ENCODE results near the gene KCNAB3. TPM values are rescaled to one million over a fixed set of nuclear protein-coding genes. Genes with fewer than 3 reads are reported as not detected.

Gene KCNAB3
- total RNA-seq, 1 donor from 2014 or later, result 1.6 TPM

- Mint-ChIP-seq H3K36me3 (ENCODE audit: low read depth, unreplicated experiment) (peaks cover 14% of the 10 kb centered on the region), H3K4me1 (ENCODE audit: unreplicated experiment) (no peaks in the 10 kb centered on the region), H3K27ac (ENCODE audit: unreplicated experiment) (no peak overlapping the region), H3K27me3 (ENCODE audit: unreplicated experiment) (peaks cover 3% of the 10 kb centered on the region), H3K4me3 (ENCODE audit: unreplicated experiment) (no peak overlapping the region), H3K9me3 (ENCODE audit: unreplicated experiment) (no peaks in the 10 kb centered on the region)
- TF ChIP-seq CTCF (IDR thresholded peaks at IDR 0.05; ENCODE audit: unreplicated experiment), result no peak
- no peak for DNase-seq (ENCODE audit: low spot score)
Observed at GRCh38 chr17:7875804-7876370, 53.8 kb downstream of the KCNAB3 start.

- TF ChIP-seq CTCF (IDR thresholded peaks at IDR 0.05; ENCODE audit: unreplicated experiment), result no peak
- H3K4me1 Mint-ChIP-seq (ENCODE audit: unreplicated experiment), result peaks cover 7% of the 10 kb centered on the region
- no peak for DNase-seq (ENCODE audit: low spot score)
- no peak overlapping the region for H3K27ac Mint-ChIP-seq (ENCODE audit: unreplicated experiment)
- no peak overlapping the region for H3K4me3 Mint-ChIP-seq (ENCODE audit: unreplicated experiment)
- peaks cover 16% of the 10 kb centered on the region for H3K36me3 Mint-ChIP-seq (ENCODE audit: low read depth, unreplicated experiment)
- no peaks in the 10 kb centered on the region for H3K9me3 Mint-ChIP-seq (ENCODE audit: unreplicated experiment)
- peaks cover 3% of the 10 kb centered on the region for H3K27me3 Mint-ChIP-seq (ENCODE audit: unreplicated experiment)
Observed at GRCh38 chr17:7873051-7873450, 56.6 kb downstream of the KCNAB3 start.

Other genes starting within 250 kb of the KCNAB3 start
- gene TP53, start 242.4 kb downstream of the KCNAB3 start, total RNA-seq (ENCODE audit: unreplicated experiment), result 95.5 TPM
- 21.3 TPM for gene WRAP53, start 241.4 kb downstream of the KCNAB3 start, total RNA-seq (ENCODE audit: unreplicated experiment)
- 61.9 TPM for gene EFNB3, start 224.7 kb downstream of the KCNAB3 start, total RNA-seq (ENCODE audit: unreplicated experiment)
- 0.72 TPM for gene DNAH2, start 212.1 kb downstream of the KCNAB3 start, total RNA-seq (ENCODE audit: unreplicated experiment)
- 47.4 TPM for gene KDM6B, start 95.6 kb downstream of the KCNAB3 start, total RNA-seq (ENCODE audit: unreplicated experiment)
- 13.6 TPM for gene TMEM88, start 74.8 kb downstream of the KCNAB3 start, total RNA-seq (ENCODE audit: unreplicated experiment)
- 97.9 TPM for gene NAA38, start 72.3 kb downstream of the KCNAB3 start, total RNA-seq (ENCODE audit: unreplicated experiment)
- 6.4 TPM for gene CYB5D1, start 71.9 kb downstream of the KCNAB3 start, total RNA-seq (ENCODE audit: unreplicated experiment)
- gene CHD3, start 41.1 kb downstream of the KCNAB3 start, total RNA-seq (ENCODE audit: unreplicated experiment), result 133 TPM
- gene RNF227, start 13.6 kb downstream of the KCNAB3 start, total RNA-seq (ENCODE audit: unreplicated experiment), result 0.77 TPM
- gene TRAPPC1, start 2.1 kb upstream of the KCNAB3 start, total RNA-seq (ENCODE audit: unreplicated experiment), result 171 TPM
- 32.6 TPM for gene CNTROB, start 2.4 kb upstream of the KCNAB3 start, total RNA-seq (ENCODE audit: unreplicated experiment)
- gene GUCY2D, start 72.8 kb upstream of the KCNAB3 start, total RNA-seq (ENCODE audit: unreplicated experiment), result not detected
- gene ALOX15B, start 109.2 kb upstream of the KCNAB3 start, total RNA-seq (ENCODE audit: unreplicated experiment), result 0.13 TPM
- 1.7 TPM for gene ALOX12B, start 157.9 kb upstream of the KCNAB3 start, total RNA-seq (ENCODE audit: unreplicated experiment)
- not detected for gene ALOXE3, start 188.7 kb upstream of the KCNAB3 start, total RNA-seq (ENCODE audit: unreplicated experiment)
- 3.3 TPM for gene HES7, start 194.2 kb upstream of the KCNAB3 start, total RNA-seq (ENCODE audit: unreplicated experiment)
- 30.0 TPM for gene PER1, start 222.5 kb upstream of the KCNAB3 start, total RNA-seq (ENCODE audit: unreplicated experiment)
- gene VAMP2, start 233.1 kb upstream of the KCNAB3 start, total RNA-seq (ENCODE audit: unreplicated experiment), result 19.8 TPM
- gene TMEM107, start 246.5 kb upstream of the KCNAB3 start, total RNA-seq (ENCODE audit: unreplicated experiment), result 14.6 TPM